KOPT-K1 (cell line): ENCODE results near the gene FKBP9.

Experiments
- H3K27ac ChIP-seq: fragments of 200-600 bp; sonication (generic); 2 replicates; pipeline ENCODE4 v1.5.1; 2016; ENCODE audit warnings: antibody characterized with exemption, mild to moderate bottlenecking, low read depth, low read length; ENCODE audit not compliant: poor library complexity, severe bottlenecking
- H3K36me3 ChIP-seq: fragments of 200-600 bp; sonication (generic); 2 replicates; pipeline ENCODE4 v1.5.1; 2017; ENCODE audit warnings: antibody characterized with exemption, mild to moderate bottlenecking, low read length, moderate library complexity; ENCODE audit not compliant: insufficient read depth
- H3K9me3 ChIP-seq: fragments of 200-600 bp; sonication (generic); 2 replicates; pipeline ENCODE4 v1.5.1; 2017; ENCODE audit warnings: antibody characterized with exemption, low read length, mild to moderate bottlenecking; ENCODE audit not compliant: insufficient read depth, poor library complexity, severe bottlenecking

FKBP9 gene

GRCh38 chr7:33024189-33024757, 67.0 kb downstream of the FKBP9 start:
- peaks cover 86% of the 10 kb centered on the region for H3K36me3 ChIP-seq
- no peaks in the 10 kb centered on the region for H3K9me3 ChIP-seq
- no peak overlapping the region for H3K27ac ChIP-seq

GRCh38 chr7:33035776-33036175, 78.5 kb downstream of the FKBP9 start:
- Histone ChIP-seq H3K36me3 (no peaks in the 10 kb centered on the region), H3K9me3 (no peaks in the 10 kb centered on the region), H3K27ac (no peak overlapping the region)

GRCh38 chr7:33038639-33039038, 81.4 kb downstream of the FKBP9 start:
- H3K27ac ChIP-seq, result peak overlapping the region; percentile 43
- H3K36me3 ChIP-seq, result no peaks in the 10 kb centered on the region
- H3K9me3 ChIP-seq, result no peaks in the 10 kb centered on the region

- Histone ChIP-seq H3K27ac (peak overlapping the region; percentile 43), H3K36me3 (no peaks in the 10 kb centered on the region), H3K9me3 (no peaks in the 10 kb centered on the region)
Observed at GRCh38 chr7:33039257-33039902, 82.1 kb downstream of the FKBP9 start.

- Histone ChIP-seq H3K27ac (peak overlapping the region; percentile 43), H3K36me3 (no peaks in the 10 kb centered on the region), H3K9me3 (no peaks in the 10 kb centered on the region)
Observed at GRCh38 chr7:33039903-33040292, 82.7 kb downstream of the FKBP9 start.

- Histone ChIP-seq H3K27ac (no peak overlapping the region), H3K9me3 (no peaks in the 10 kb centered on the region), H3K36me3 (no peaks in the 10 kb centered on the region)
Observed at GRCh38 chr7:33040803-33041516, 83.7 kb downstream of the FKBP9 start.

GRCh38 chr7:33041631-33042428, 84.6 kb downstream of the FKBP9 start:
- no peak overlapping the region for H3K27ac ChIP-seq
- H3K36me3 ChIP-seq, result no peaks in the 10 kb centered on the region
- no peaks in the 10 kb centered on the region for H3K9me3 ChIP-seq

- Histone ChIP-seq H3K36me3 (no peaks in the 10 kb centered on the region; the same call in 1 of the 2 replicates), H3K27ac (no peak overlapping the region), H3K9me3 (no peaks in the 10 kb centered on the region)
Observed at GRCh38 chr7:33043501-33044400, 86.5 kb downstream of the FKBP9 start.

GRCh38 chr7:33044401-33044718, 87.1 kb downstream of the FKBP9 start:
- Histone ChIP-seq H3K27ac (no peak overlapping the region), H3K36me3 (no peaks in the 10 kb centered on the region; the same call in 1 of the 2 replicates), H3K9me3 (no peaks in the 10 kb centered on the region)

- no peaks in the 10 kb centered on the region for H3K9me3 ChIP-seq
- no peaks in the 10 kb centered on the region; the same call in 1 of the 2 replicates for H3K36me3 ChIP-seq
- H3K27ac ChIP-seq, result no peak overlapping the region
Observed at GRCh38 chr7:33044986-33045385, 87.7 kb downstream of the FKBP9 start.

GRCh38 chr7:33048257-33048656, 91.0 kb downstream of the FKBP9 start:
- H3K27ac ChIP-seq, result no peak overlapping the region
- H3K9me3 ChIP-seq, result no peaks in the 10 kb centered on the region
- H3K36me3 ChIP-seq, result no peaks in the 10 kb centered on the region; the same call in 1 of the 2 replicates

GRCh38 chr7:33048704-33049103, 91.5 kb downstream of the FKBP9 start:
- Histone ChIP-seq H3K36me3 (no peaks in the 10 kb centered on the region; the same call in 1 of the 2 replicates), H3K27ac (no peak overlapping the region), H3K9me3 (no peaks in the 10 kb centered on the region)

- Histone ChIP-seq H3K9me3 (no peaks in the 10 kb centered on the region), H3K36me3 (no peaks in the 10 kb centered on the region; the same call in none of the 2 replicates), H3K27ac (no peak overlapping the region)
Observed at GRCh38 chr7:33050535-33051318, 93.5 kb downstream of the FKBP9 start.

- no peak overlapping the region for H3K27ac ChIP-seq
- H3K36me3 ChIP-seq, result peaks cover 7% of the 10 kb centered on the region; the same call in 1 of the 2 replicates
Observed at GRCh38 chr7:33053721-33054120, 96.5 kb downstream of the FKBP9 start.

More at GRCh38 chr7:33053721-33054120, 96.5 kb downstream of the FKBP9 start:
- no peaks in the 10 kb centered on the region for H3K9me3 ChIP-seq
